NCI-H2227 (cell line): ENCODE results near the gene RASAL3.
"Not testable (repeated sequence)": the region's sequence is repeated elsewhere in the genome, so short reads cannot be mapped to it uniquely, and the experiment has no call there.

Source experiments
- DNase-seq: peaks from one replicate; lab custom pipeline; 2025; ENCODE audit not compliant: unreplicated experiment; lab: John Stamatoyannopoulos, UW

RASAL3 gene

GRCh38 chr19:15464394-15465385, at the start of gene RASAL3:
RASAL3 (minus strand) TSS chr19:15464544; CDS start chr19:15464358, 186 bp downstream.
- no peak for DNase-seq

GRCh38 chr19:15511671-15512424, 47.5 kb upstream of the RASAL3 start:
- no peak for DNase-seq

- DNase-seq = no peak
These were observed 43.8 kb upstream of the RASAL3 start, which contains the start of gene CYP4F22 for GRCh38 chr19:15508035-15508710. CYP4F22 (plus strand) TSS chr19:15508525; CDS start chr19:15525337, 16,812 bp downstream.

DNA sequence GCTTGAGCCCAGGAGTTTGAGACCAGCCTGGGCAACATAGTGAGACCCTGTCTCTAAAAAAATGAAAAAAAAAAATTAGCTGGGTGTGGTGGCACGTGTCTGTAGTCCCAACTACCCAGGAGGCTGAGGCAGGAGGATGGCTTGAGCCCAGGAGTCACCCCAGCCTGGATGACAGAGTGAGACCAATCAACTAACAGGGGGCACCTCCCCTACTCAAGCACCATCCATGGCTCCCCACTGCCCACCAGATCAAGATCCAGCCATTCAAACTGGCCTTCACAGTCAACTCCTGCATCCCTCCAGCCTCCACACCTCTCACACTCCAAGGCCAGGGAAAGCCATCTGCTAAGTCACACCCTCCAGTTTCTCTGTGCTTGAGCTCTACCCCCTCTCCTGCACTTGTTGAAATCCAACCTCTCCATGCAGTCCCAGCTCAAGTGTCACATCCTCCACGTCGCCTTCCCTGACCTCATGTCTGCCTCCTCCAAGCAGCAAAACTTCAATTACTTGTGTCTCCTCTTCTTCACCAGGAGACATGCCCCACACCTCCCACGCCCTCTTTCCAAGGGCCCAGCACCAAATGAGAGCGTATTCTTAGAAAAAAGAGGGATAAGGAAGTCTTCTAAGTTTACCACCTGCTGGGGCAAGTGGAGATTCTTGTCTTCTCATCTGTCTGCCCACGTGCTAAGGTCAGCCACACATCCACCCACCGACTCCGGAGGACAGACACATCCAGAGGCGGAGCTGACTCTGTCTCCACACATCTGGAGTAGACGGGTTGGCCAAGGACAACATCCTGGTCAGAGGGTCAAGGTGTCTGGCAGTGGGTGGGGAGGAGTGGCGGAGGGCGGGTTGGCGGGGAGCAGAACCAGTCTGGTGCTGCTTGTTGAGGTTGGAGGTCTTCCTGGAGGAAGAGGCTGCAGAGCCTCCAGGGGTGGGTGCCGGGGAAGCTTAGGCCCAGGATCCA, 43.0 kb upstream of the RASAL3 start:
- no peak for DNase-seq

- no peak for DNase-seq
These were observed 41.8 kb upstream of the RASAL3 start for GRCh38 chr19:15506074-15506571.

- DNase-seq = no peak
These were observed 37.9 kb upstream of the RASAL3 start for GRCh38 chr19:15502264-15502663.

GRCh38 chr19:15501596-15501995, 37.3 kb upstream of the RASAL3 start:
- no peak for DNase-seq

DNA sequence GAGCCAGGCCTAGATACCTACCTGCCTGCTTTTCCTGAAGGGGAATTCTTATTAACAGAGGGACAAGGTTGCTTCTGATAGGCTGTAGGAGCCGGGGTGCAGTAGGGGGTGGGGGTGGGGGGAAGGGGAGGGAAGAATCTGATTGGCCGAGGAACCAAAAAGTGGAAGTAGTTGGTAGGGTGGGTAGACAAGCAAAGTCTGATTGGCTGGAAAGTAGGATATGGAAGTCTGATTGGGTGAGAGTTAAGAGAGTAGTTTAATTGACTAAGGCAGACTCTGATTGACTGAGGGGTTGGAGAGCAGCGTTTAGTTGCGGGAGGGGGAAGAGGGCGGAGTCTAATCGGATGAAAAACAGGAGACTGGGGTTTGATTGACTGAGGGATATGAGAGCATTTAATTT, 34.6 kb upstream of the RASAL3 start:
- DNase-seq = no peak

- DNase-seq = no peak
These were observed 34.0 kb upstream of the RASAL3 start for GRCh38 chr19:15498156-15498858.

DNA sequence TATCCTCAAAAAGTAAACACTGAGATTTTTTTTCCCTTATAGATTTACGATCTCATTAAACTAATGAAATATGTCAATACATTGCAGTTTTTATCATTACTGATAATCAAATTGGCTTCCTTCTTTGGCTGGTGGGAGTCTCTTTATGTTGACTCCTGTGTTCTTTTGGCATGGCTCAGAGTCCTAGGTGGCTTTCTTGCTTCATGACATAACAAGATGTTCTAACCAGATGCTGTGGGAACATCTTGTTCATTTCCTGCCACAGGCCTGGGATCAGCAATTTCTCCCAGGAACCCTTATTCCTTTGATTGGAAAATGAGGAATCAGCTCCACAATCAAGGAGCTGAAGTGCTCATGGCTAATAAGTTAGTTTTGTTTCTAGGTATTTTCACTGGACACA, 30.8 kb upstream of the RASAL3 start:
- DNase-seq = no peak

DNA sequence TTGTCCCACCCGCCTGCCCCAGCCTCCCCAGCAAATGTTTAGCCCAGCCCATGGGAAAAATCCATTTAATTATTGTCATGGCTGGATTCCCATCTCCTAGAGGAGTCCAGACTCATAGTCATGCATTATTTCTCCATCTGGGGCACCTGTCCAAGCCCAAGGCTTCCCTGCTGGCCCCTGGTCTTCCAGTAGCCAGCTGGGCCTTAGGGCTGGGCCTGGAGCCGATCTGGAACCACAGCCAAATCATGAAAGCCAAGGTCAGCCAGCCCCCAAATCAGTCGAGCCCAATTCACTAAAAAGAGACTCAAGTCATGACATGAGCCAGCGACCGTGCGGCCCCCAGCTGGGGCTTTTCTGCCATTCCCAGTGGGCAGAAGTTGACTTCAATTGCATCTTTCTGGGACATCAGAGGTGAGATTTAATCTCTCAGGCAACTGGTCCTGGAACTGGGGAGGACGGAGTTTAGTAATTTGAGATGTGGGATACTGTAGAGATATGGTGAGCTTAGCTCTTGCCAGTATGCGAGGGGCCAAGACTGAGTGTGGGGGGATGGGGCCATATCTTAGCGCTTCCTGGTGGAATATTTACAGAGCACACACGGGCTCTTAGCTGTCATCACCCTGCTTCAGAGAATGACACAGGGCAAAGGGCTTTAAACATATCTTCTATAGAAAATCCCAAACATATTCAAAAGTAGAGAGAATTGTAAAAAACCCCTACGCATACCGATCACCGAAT, 24.3 kb upstream of the RASAL3 start:
- no peak for DNase-seq

DNA sequence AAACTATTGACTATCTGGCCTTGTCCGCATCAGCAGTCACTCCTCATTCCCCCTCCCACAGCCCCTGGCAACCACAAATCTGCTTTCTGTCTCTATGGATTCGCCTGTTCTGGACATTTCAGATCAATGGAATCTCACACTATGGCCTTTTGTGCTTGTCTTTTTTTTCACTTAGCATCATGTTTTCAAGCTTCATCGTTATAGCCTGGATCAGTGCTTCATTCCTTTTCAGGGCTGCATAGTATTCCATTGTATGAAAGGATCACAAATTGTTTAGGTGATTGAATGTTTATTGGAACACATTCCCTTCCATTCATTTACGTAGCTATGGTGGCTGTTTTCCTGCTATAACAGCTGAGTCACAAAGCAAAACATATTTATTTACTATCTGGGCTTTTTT, 22.7 kb upstream of the RASAL3 start:
- no peak for DNase-seq

DNA sequence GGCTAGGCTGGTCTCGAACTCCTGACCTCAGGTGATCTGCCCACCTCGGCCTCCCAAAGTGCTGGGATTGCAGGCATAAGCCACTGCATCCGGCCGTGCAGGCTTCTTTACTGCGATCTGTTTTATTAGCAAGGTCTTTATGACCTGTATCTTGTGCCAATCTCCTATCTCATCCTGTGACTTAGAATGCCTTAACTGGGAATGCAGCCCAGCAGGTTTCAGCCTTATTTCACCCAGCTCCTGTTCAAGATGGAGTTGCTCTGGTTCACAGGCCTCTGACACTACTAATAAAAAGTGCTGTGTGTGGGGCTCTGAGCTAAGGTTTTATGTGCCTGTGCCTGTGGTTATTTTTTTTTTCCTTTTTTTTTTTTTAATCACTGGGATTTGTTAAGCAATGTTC, 21.4 kb upstream of the RASAL3 start:
- DNase-seq = not testable (repeated sequence)

DNA sequence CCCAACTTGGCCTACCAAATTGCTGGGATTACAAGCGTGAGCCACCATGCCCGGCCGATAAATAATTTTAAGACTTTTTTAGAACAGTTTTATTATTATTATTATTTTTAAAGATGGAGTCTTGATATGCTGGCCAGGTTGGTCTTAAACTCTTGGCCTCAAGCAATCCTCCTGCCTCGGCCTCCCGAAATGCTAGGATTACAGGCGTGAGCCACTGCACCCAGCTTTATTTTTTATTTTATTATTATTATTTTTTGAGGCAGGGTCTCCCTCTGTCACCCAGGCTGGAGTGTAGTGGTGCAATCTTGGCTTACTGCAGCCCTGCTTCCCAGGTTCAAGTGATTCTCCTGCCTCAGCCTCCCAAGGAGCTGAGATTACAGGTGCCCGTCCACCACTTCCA, 16.7 kb upstream of the RASAL3 start:
- not testable (repeated sequence) for DNase-seq

GRCh38 chr19:15479391-15480345, 15.3 kb upstream of the RASAL3 start, which contains the start of gene PGLYRP2:
PGLYRP2 (minus strand) TSS chr19:15479501; CDS start chr19:15479371, 130 bp downstream.
- DNase-seq = no peak

DNA sequence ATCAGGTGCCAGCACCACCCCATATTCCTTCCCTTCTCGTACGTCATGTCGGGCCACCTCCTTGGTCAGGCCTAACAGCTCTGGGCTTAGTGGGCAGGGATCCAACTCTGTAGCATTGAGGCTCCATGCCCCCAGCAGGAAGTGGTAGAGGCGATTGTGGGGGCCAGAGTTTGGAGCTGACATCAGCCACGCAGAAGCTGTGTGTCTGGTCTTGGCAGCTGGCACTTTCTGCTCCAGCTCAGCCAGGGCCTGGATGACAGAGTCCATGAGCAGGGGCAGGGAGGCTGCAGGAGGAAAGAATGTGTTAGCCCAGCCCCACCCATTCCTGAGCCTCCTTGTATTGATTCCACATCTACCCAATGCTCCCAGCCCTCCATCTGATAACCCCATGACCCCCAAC, 12.0 kb upstream of the RASAL3 start:
- no peak for DNase-seq

GRCh38 chr19:15475611-15476010, 11.3 kb upstream of the RASAL3 start:
- no peak for DNase-seq
